Measurements from ENCODE around the gene PEAK1. TPM values are rescaled to one million over a fixed set of nuclear protein-coding genes. Genes with fewer than 3 reads are reported as not detected.

PEAK1 gene
- total RNA-seq, 1 experiment from 2014 or later = 21.2 TPM

GRCh38 chr15:77097248-77097721, 322.6 kb downstream of the PEAK1 start:
- Histone ChIP-seq H2AK5ac (ENCODE audit: insufficient read length, low read length) (no peak overlapping the region), H3K4ac (ENCODE audit: low read depth, low read length) (no peak overlapping the region), H3K56ac (ENCODE audit: insufficient read length, low read depth, low read length) (no peak overlapping the region), H3T11ph (ENCODE audit: low read length) (no peak overlapping the region), H3K79me1 (ENCODE audit: insufficient read depth, low read depth, low read length, poor library complexity, severe bottlenecking) (no peaks in the 10 kb centered on the region), H3K9ac (ENCODE audit: extremely low read depth, insufficient read length, low read length) (no peak overlapping the region), H2BK15ac (ENCODE audit: low read depth, low read length) (no peak overlapping the region), H4K5ac (ENCODE audit: insufficient read length, low read depth, low read length) (no peak overlapping the region), H3K27ac (ENCODE audit: insufficient read length, low read depth, low read length) (no peak overlapping the region), H2AFZ (ENCODE audit: low read length) (no peak overlapping the region), H3K27me3 (ENCODE audit: insufficient read depth, low read length) (no peaks in the 10 kb centered on the region), H3K18ac (ENCODE audit: insufficient read length, low read depth, low read length) (no peak overlapping the region), H3K79me2 (ENCODE audit: insufficient read depth, low read length) (no peaks in the 10 kb centered on the region), H4K8ac (replicated peaks; ENCODE audit: insufficient read length, low read depth, low read length) (no peak overlapping the region), H4K91ac (ENCODE audit: insufficient read length, low read depth, low read length) (no peak overlapping the region), H2BK5ac (ENCODE audit: insufficient read length, low read length) (no peak overlapping the region), H3K4me2 (ENCODE audit: insufficient read depth, insufficient read length, low read length) (no peak overlapping the region), H3K4me1 (ENCODE audit: insufficient read depth, low read length) (no peaks in the 10 kb centered on the region), H4K20me1 (ENCODE audit: control insufficient read depth, insufficient read depth, insufficient read length) (no peaks in the 10 kb centered on the region), H2BK12ac (ENCODE audit: insufficient read length, low read depth, low read length) (no peak overlapping the region), H2BK20ac (ENCODE audit: low read depth, low read length, poor library complexity, severe bottlenecking) (no peak overlapping the region), H3K23me2 (ENCODE audit: insufficient read length, low read depth, low read length, poor library complexity, severe bottlenecking) (no peaks in the 10 kb centered on the region), H3K23ac (ENCODE audit: insufficient read length, low read depth, low read length) (no peak overlapping the region), H3K14ac (ENCODE audit: insufficient read depth, low read length) (no peak overlapping the region), H3K9me3 (ENCODE audit: control insufficient read depth, low read depth, low read length) (no peaks in the 10 kb centered on the region), H2BK120ac (ENCODE audit: low read depth, low read length, poor library complexity, severe bottlenecking) (no peak overlapping the region)
- Mint-ChIP-seq H3K4me3 (no peak overlapping the region), H3K27ac (no peak overlapping the region; a peak in 2 of 7 replicates), H3K9me3 (no peaks in the 10 kb centered on the region), H3K4me1 (peaks cover 8 to 9% of the 10 kb centered on the region in 2 experiments; a peak in 3 of 4 replicates), H3K36me3 (ENCODE audit: insufficient read depth in 1 of 3, low read depth in 3 of 3) (no peaks in the 10 kb centered on the region), H3K27me3 (ENCODE audit: low read depth) (no peaks in the 10 kb centered on the region; the same call in 1 of the 2 replicates)
- WGBS (ENCODE audit: extremely low coverage, insufficient read length, low lambda C conversion rate) = no CpG with 5 or more reads among the region's 7 CpGs
- no peak for DNase-seq
- TF ChIP-seq CTCF (conservative IDR thresholded peaks at IDR 0.05) = no peak

Measured in H9 (cell line).